GM12878 (cell line): ENCODE results near the gene MAPK8IP3. TPM values are rescaled to one million over a fixed set of nuclear protein-coding genes. Genes with fewer than 3 reads are reported as not detected.

Experiments
- ASH2L ChIP-seq: fragments of 300-600, 200-600 bp; sonication (generic); IDR thresholded peaks from 2 replicates; pipeline ENCODE4 v1.6.1; 2017; ENCODE audit warnings: low read depth, mild to moderate bottlenecking, borderline replicate concordance
- BCL11A ChIP-seq: IDR thresholded peaks from 2 replicates; pipeline ENCODE4 v1.6.1; 2011; ENCODE audit warnings: low read depth, low read length
- DPF2 ChIP-seq: fragments of 450-650 bp; IDR thresholded peaks from 2 replicates; pipeline ENCODE4 v1.6.1; 2017; ENCODE audit warnings: mild to moderate bottlenecking
- GABPA ChIP-seq: IDR thresholded peaks from 2 replicates; pipeline ENCODE4 v1.6.1; 2014; ENCODE audit warnings: antibody characterized with exemption, low read depth, mild to moderate bottlenecking, inconsistent platforms
- IKZF1 ChIP-seq: fragments of 450-650 bp; conservative IDR thresholded peaks from 2 replicates; pipeline ENCODE4 v1.6.1; 2017; ENCODE audit warnings: antibody characterized with exemption, mild to moderate bottlenecking
- IKZF2 ChIP-seq, 2 experiments: fragments of 450-650 bp; IDR thresholded peaks; 2 replicates each; pipeline ENCODE4 v1.6.1; 2017; ENCODE audit warnings: mild to moderate bottlenecking in 2 of 2, moderate library complexity in 2 of 2
- JUND ChIP-seq: IDR thresholded peaks from 2 replicates; pipeline ENCODE4 v1.6.1; 2012; ENCODE audit warnings: low read depth, mild to moderate bottlenecking, low read length, improper control_type of control experiment, moderate library complexity
- NBN ChIP-seq: fragments of 450-650 bp; IDR thresholded peaks from 2 replicates; pipeline ENCODE4 v1.6.1; 2016
- SP1 ChIP-seq: IDR thresholded peaks from one replicate; pipeline ENCODE4 v1.6.1; 2011; ENCODE audit warnings: low read depth, low read length
- SREBF2 ChIP-seq: IDR thresholded peaks from 2 replicates; pipeline ENCODE4 v1.6.1; 2012; ENCODE audit warnings: mild to moderate bottlenecking, low read length
- STAT3 ChIP-seq: IDR thresholded peaks from 2 replicates; pipeline ENCODE4 v1.6.1; 2011; ENCODE audit warnings: low read depth, low read length, improper control_type of control experiment
- YY1 ChIP-seq: IDR thresholded peaks from 2 replicates; pipeline ENCODE4 v1.6.1; 2011; ENCODE audit warnings: low read depth, mild to moderate bottlenecking, low read length
- ZNF24 ChIP-seq: fragments of 450-650 bp; IDR thresholded peaks from 2 replicates; pipeline ENCODE4 v1.6.1; 2017; ENCODE audit warnings: antibody characterized with exemption, mild to moderate bottlenecking
- polyA plus RNA-seq, 11 experiments: library from polyadenylated mRNA; depleted of rRNA in 4 of 11; unstranded in 6 of 11; stranded (reverse) in 5 of 11; fragments of >200 nt; fragmentation: Nextera tagmentation in 4 of 11; fragmentation: Illumina TruSeq in 1 of 11; extraction: Ambion mirVana in 4 of 11; extraction: Trizol in 1 of 11; gene quantifications; 1 replicate in 1 of 11; 2 replicates in 10 of 11; pipeline versions ENCODE4 v1.2.1 to v1.2.3, GENCODE V29; 2011 to 2016; ENCODE audit warnings: inconsistent platforms in 2 of 11, missing spikeins in 2 of 11, low read depth in 1 of 11
- total RNA-seq, 4 experiments: library from RNA; depleted of rRNA in 3 of 4; stranded (reverse); fragments of >200 nt in 3 of 4; fragmentation: Illumina TruSeq in 1 of 4; extraction: Trizol in 1 of 4; gene quantifications; 2 replicates each; pipeline versions ENCODE4 v1.2.1 to v1.2.3, GENCODE V29; 2013 to 2021
- TF ChIP-seq, protein P1 (sequence below): fragments of 450-650 bp; formaldehyde crosslinking; IDR thresholded peaks from 2 replicates; pipeline ENCODE4 v1.4.0; 2020; ENCODE audit warnings: mild to moderate bottlenecking, moderate library complexity
- TF ChIP-seq, protein P2 (sequence below): fragments of 450-650 bp; IDR thresholded peaks from 2 replicates; pipeline ENCODE4 v1.6.1; 2017; ENCODE audit warnings: antibody characterized with exemption, mild to moderate bottlenecking, moderate library complexity
- TF ChIP-seq, protein P3 (sequence below): fragments of 450-650 bp; IDR thresholded peaks from 2 replicates; pipeline ENCODE4 v1.6.1; 2017; ENCODE audit warnings: mild to moderate bottlenecking, moderate library complexity
- TF ChIP-seq, protein P4 (sequence below), 3 experiments: IDR thresholded peaks in 2 of 3; conservative IDR thresholded peaks in 1 of 3; 2 replicates each; pipeline ENCODE4 v1.5.1; 2011; ENCODE audit warnings: low read depth in 3 of 3, low read length in 3 of 3, mild to moderate bottlenecking in 3 of 3, control low read depth in 2 of 3, moderate library complexity in 2 of 3, inconsistent platforms in 1 of 3, mixed read lengths in 1 of 3; ENCODE audit not compliant: control insufficient read depth in 2 of 3, insufficient read depth in 1 of 3; ENCODE audit errors: extremely low read depth in 1 of 3

Gene MAPK8IP3
- total and polyA plus RNA-seq, 10 of the 15 experiments (the other 5 are each of a cell fraction or from before 2014, with no cell fraction given), result 0.06 to 67.9 (median 18.2) TPM

DNA sequence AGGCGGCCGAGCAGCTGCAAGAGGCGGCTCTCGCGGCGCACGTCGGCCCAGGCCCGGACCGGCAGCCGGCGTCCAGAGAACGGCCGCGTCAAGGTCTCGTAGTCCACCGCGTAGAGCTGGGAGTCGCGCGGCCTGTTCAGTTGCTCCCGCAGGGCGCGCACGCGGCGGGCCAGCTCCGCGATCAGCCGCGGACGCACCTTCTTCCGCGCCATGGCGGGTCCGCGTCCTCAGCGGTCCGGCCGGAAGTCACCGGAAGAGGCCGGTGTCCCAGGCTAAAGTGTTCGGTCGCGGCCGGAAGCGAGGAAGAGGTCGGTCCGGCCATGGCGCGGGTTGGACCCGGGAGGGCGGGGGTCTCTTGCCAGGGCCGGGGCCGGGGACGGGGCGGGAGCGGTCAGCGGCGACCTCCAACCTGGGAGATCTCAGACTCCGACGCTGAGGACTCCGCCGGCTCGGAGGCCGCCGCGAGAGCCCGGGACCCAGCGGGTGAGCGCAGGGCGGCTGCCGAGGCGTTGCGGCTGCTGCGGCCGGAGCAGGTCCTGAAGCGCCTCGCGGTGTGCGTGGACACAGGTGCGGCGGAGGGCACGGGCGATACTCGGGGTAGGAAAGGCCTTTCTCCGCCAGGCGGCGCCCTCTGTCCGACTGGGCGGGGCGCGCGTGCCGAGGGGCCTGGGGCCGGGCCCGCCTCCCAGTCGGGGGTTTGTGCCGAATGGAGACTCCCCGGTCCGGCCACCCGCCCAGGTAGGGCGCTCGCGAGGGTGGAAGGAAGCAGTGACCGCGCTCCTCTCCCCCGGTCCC, 67.1 kb downstream of the MAPK8IP3 start, which contains the start of gene MRPS34 (continued):
- TF ChIP-seq, protein P1, sequence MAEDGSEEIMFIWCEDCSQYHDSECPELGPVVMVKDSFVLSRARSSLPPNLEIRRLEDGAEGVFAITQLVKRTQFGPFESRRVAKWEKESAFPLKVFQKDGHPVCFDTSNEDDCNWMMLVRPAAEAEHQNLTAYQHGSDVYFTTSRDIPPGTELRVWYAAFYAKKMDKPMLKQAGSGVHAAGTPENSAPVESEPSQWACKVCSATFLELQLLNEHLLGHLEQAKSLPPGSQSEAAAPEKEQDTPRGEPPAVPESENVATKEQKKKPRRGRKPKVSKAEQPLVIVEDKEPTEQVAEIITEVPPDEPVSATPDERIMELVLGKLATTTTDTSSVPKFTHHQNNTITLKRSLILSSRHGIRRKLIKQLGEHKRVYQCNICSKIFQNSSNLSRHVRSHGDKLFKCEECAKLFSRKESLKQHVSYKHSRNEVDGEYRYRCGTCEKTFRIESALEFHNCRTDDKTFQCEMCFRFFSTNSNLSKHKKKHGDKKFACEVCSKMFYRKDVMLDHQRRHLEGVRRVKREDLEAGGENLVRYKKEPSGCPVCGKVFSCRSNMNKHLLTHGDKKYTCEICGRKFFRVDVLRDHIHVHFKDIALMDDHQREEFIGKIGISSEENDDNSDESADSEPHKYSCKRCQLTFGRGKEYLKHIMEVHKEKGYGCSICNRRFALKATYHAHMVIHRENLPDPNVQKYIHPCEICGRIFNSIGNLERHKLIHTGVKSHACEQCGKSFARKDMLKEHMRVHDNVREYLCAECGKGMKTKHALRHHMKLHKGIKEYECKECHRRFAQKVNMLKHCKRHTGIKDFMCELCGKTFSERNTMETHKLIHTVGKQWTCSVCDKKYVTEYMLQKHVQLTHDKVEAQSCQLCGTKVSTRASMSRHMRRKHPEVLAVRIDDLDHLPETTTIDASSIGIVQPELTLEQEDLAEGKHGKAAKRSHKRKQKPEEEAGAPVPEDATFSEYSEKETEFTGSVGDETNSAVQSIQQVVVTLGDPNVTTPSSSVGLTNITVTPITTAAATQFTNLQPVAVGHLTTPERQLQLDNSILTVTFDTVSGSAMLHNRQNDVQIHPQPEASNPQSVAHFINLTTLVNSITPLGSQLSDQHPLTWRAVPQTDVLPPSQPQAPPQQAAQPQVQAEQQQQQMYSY, result no peak
- TF ChIP-seq IKZF2 (IDR thresholded peaks at IDR 0.05) (no peak), SP1 (peak; percentile 28), NBN (peak; percentile 52), JUND (no peak), ASH2L (0 out of 2 replicates have a peak, but pooled peaks have one; percentile 70), SREBF2 (peak; percentile 59), ZNF24 (0 out of 2 replicates have a peak, but pooled peaks have one; percentile 5), BCL11A (0 out of 2 replicates have a peak, but pooled peaks have one; percentile 10), IKZF1 (peak; percentile 78), YY1 (peak; percentile 96), DPF2 (no peak; the same call in 1 of the 2 replicates), STAT3 (no peak), GABPA (peak; percentile 98)
- TF ChIP-seq, protein P2, sequence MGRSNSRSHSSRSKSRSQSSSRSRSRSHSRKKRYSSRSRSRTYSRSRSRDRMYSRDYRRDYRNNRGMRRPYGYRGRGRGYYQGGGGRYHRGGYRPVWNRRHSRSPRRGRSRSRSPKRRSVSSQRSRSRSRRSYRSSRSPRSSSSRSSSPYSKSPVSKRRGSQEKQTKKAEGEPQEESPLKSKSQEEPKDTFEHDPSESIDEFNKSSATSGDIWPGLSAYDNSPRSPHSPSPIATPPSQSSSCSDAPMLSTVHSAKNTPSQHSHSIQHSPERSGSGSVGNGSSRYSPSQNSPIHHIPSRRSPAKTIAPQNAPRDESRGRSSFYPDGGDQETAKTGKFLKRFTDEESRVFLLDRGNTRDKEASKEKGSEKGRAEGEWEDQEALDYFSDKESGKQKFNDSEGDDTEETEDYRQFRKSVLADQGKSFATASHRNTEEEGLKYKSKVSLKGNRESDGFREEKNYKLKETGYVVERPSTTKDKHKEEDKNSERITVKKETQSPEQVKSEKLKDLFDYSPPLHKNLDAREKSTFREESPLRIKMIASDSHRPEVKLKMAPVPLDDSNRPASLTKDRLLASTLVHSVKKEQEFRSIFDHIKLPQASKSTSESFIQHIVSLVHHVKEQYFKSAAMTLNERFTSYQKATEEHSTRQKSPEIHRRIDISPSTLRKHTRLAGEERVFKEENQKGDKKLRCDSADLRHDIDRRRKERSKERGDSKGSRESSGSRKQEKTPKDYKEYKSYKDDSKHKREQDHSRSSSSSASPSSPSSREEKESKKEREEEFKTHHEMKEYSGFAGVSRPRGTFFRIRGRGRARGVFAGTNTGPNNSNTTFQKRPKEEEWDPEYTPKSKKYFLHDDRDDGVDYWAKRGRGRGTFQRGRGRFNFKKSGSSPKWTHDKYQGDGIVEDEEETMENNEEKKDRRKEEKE, result 0 out of 2 replicates have a peak, but pooled peaks have one; percentile 13
- TF ChIP-seq, protein P3, sequence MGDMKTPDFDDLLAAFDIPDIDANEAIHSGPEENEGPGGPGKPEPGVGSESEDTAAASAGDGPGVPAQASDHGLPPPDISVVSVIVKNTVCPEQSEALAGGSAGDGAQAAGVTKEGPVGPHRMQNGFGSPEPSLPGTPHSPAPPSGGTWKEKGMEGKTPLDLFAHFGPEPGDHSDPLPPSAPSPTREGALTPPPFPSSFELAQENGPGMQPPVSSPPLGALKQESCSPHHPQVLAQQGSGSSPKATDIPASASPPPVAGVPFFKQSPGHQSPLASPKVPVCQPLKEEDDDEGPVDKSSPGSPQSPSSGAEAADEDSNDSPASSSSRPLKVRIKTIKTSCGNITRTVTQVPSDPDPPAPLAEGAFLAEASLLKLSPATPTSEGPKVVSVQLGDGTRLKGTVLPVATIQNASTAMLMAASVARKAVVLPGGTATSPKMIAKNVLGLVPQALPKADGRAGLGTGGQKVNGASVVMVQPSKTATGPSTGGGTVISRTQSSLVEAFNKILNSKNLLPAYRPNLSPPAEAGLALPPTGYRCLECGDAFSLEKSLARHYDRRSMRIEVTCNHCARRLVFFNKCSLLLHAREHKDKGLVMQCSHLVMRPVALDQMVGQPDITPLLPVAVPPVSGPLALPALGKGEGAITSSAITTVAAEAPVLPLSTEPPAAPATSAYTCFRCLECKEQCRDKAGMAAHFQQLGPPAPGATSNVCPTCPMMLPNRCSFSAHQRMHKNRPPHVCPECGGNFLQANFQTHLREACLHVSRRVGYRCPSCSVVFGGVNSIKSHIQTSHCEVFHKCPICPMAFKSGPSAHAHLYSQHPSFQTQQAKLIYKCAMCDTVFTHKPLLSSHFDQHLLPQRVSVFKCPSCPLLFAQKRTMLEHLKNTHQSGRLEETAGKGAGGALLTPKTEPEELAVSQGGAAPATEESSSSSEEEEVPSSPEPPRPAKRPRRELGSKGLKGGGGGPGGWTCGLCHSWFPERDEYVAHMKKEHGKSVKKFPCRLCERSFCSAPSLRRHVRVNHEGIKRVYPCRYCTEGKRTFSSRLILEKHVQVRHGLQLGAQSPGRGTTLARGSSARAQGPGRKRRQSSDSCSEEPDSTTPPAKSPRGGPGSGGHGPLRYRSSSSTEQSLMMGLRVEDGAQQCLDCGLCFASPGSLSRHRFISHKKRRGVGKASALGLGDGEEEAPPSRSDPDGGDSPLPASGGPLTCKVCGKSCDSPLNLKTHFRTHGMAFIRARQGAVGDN, result peak; percentile 34; the same call in 1 of the 2 replicates
- TF ChIP-seq, protein P4, sequence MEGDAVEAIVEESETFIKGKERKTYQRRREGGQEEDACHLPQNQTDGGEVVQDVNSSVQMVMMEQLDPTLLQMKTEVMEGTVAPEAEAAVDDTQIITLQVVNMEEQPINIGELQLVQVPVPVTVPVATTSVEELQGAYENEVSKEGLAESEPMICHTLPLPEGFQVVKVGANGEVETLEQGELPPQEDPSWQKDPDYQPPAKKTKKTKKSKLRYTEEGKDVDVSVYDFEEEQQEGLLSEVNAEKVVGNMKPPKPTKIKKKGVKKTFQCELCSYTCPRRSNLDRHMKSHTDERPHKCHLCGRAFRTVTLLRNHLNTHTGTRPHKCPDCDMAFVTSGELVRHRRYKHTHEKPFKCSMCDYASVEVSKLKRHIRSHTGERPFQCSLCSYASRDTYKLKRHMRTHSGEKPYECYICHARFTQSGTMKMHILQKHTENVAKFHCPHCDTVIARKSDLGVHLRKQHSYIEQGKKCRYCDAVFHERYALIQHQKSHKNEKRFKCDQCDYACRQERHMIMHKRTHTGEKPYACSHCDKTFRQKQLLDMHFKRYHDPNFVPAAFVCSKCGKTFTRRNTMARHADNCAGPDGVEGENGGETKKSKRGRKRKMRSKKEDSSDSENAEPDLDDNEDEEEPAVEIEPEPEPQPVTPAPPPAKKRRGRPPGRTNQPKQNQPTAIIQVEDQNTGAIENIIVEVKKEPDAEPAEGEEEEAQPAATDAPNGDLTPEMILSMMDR (IDR thresholded peaks at IDR 0.05 in 2 of 3, conservative IDR thresholded peaks at IDR 0.05 in 1 of 3; ENCODE audit: control insufficient read depth in 2 of 3, extremely low read depth in 1 of 3, insufficient read depth in 1 of 3, low read depth in 3 of 3, low read length in 3 of 3), result peak; percentile 71 to 81 (median 73)
